SK-N-SH (cell line): ENCODE results near the gene MTFP1. TPM values are rescaled to one million over a fixed set of nuclear protein-coding genes. Genes with fewer than 3 reads are reported as not detected.

Experiments used
- CTCF ChIA-PET: fragments of 300-600, 350-600 bp; formaldehyde crosslinking; extraction: SDS; loops from one replicate; lab custom pipeline; 2021; lab: Yijun Ruan, JAX
- POLR2A ChIA-PET: fragments of 350-600 bp; sonication (Branson Sonifier 250); formaldehyde crosslinking; extraction: SDS; loops from one replicate; lab custom pipeline; 2020; ENCODE audit warnings: antibody characterized with exemption, inconsistent platforms; lab: Yijun Ruan, JAX
- DNase-seq: peaks from one replicate; pipeline ENCODE4 v3.0.0; 2012
- H2AFZ ChIP-seq: fragments of 200-600 bp; sonication (generic); 2 replicates; pipeline ENCODE4 v1.8.1; 2016; ENCODE audit warnings: antibody characterized with exemption, mild to moderate bottlenecking, low read depth
- H3F3A ChIP-seq: fragments of 200-600 bp; sonication (generic); replicated peaks from 2 replicates; pipeline ENCODE3; 2016; ENCODE audit warnings: antibody characterized with exemption, mild to moderate bottlenecking; ENCODE audit not compliant: insufficient read depth
- H3K27ac ChIP-seq, 2 experiments: fragments of 200-500 bp in 1 of 2; fragments of 200-600 bp in 1 of 2; sonication (Bioruptor generic) in 1 of 2; sonication (generic), shearing (Covaris generic) in 1 of 2; 2 replicates each; pipeline versions ENCODE4 v1.5.1 to v1.6.1; 2014 to 2016; ENCODE audit warnings: low read depth in 2 of 2, inconsistent platforms in 1 of 2, low read length in 1 of 2, mild to moderate bottlenecking in 1 of 2, mixed read lengths in 1 of 2
- H3K27me3 ChIP-seq: fragments of 200-600 bp; sonication (generic), shearing (Covaris generic); 2 replicates; pipeline ENCODE4 v1.6.1; 2016; ENCODE audit warnings: mixed run types; ENCODE audit not compliant: insufficient read depth
- H3K36me3 ChIP-seq, 2 experiments: fragments of 200-500 bp in 1 of 2; fragments of 200-600 bp in 1 of 2; sonication (Bioruptor generic) in 1 of 2; sonication (generic) in 1 of 2; replicated peaks in 1 of 2; 2 replicates each; pipeline versions ENCODE3 to v1.5.1; 2014 to 2016; ENCODE audit warnings: low read length in 1 of 2, mild to moderate bottlenecking in 1 of 2; ENCODE audit not compliant: insufficient read depth in 2 of 2, control insufficient read depth in 1 of 2
- H3K4me1 ChIP-seq, 2 experiments: fragments of 200-500 bp in 1 of 2; fragments of 200-600 bp in 1 of 2; sonication (Bioruptor generic) in 1 of 2; sonication (generic), shearing (Covaris generic) in 1 of 2; 2 replicates each; pipeline versions ENCODE4 v1.5.1 to v1.6.1; 2014 to 2016; ENCODE audit warnings: low read depth in 1 of 2, low read length in 1 of 2, mixed run types in 1 of 2; ENCODE audit not compliant: insufficient read depth in 2 of 2, control insufficient read depth in 1 of 2
- H3K4me2 ChIP-seq: fragments of 200-600 bp; sonication (generic), shearing (Covaris generic); 2 replicates; pipeline ENCODE4 v1.6.1; 2017; ENCODE audit warnings: mixed run types
- H3K4me3 ChIP-seq, 2 experiments: fragments of 200-500 bp in 1 of 2; fragments of 200-600 bp in 1 of 2; sonication (Bioruptor generic) in 1 of 2; sonication (generic), shearing (Covaris generic) in 1 of 2; 2 replicates each; pipeline versions ENCODE4 v1.5.1 to v1.8.1; 2014 to 2016; ENCODE audit warnings: low read depth in 2 of 2, inconsistent platforms in 1 of 2, low read length in 1 of 2, mild to moderate bottlenecking in 1 of 2, mixed read lengths in 1 of 2, moderate library complexity in 1 of 2
- H3K79me2 ChIP-seq: fragments of 200-600 bp; sonication (generic); 2 replicates; pipeline ENCODE4 v1.8.1; 2017; ENCODE audit warnings: mild to moderate bottlenecking; ENCODE audit not compliant: insufficient read depth
- H3K9ac ChIP-seq: fragments of 200-600 bp; sonication (generic); 2 replicates; pipeline ENCODE4 v1.6.1; 2017; ENCODE audit warnings: mixed run types
- H3K9me2 ChIP-seq: fragments of 200-600 bp; sonication (generic); 2 replicates; pipeline ENCODE4 v1.6.1; 2017; ENCODE audit warnings: mixed run types
- H3K9me3 ChIP-seq: fragments of 200-600 bp; sonication (generic); 2 replicates; pipeline ENCODE4 v1.6.1; 2017; ENCODE audit warnings: mixed run types, mild to moderate bottlenecking, moderate library complexity
- H4K20me1 ChIP-seq: fragments of 200-600 bp; sonication (generic); 2 replicates; pipeline ENCODE4 v1.6.1; 2017; ENCODE audit warnings: mild to moderate bottlenecking, mixed run types; ENCODE audit not compliant: insufficient read depth
- ELF1 ChIP-seq: IDR thresholded peaks from 2 replicates; pipeline ENCODE4 v1.4.0; 2012
- EP300 ChIP-seq, 2 experiments: IDR thresholded peaks; 2 replicates each; pipeline versions ENCODE4 v1.4.0 to v1.6.1; 2012; ENCODE audit warnings: borderline replicate concordance in 1 of 2, low read depth in 1 of 2, low read length in 1 of 2
- EZH2phosphoT487 ChIP-seq: fragments of 200-600 bp; sonication (generic); IDR thresholded peaks from 2 replicates; pipeline ENCODE4 v1.6.1; 2017; ENCODE audit warnings: low read depth, mixed run types, mild to moderate bottlenecking, antibody characterized with exemption, moderate library complexity, borderline replicate concordance
- GABPA ChIP-seq: IDR thresholded peaks from 2 replicates; pipeline ENCODE4 v1.4.0; 2012; ENCODE audit warnings: low read depth, mild to moderate bottlenecking
- MEF2A ChIP-seq: IDR thresholded peaks from 2 replicates; pipeline ENCODE4 v1.4.0; 2012; ENCODE audit warnings: low read depth, borderline replicate concordance
- NRF1 ChIP-seq: IDR thresholded peaks from 2 replicates; pipeline ENCODE4 v1.6.1; 2012; ENCODE audit warnings: low read depth, mild to moderate bottlenecking, low read length
- POLR2AphosphoS5 ChIP-seq: IDR thresholded peaks from 2 replicates; pipeline ENCODE4 v1.6.1; 2012; ENCODE audit warnings: low read depth, low read length
- RFX5 ChIP-seq: IDR thresholded peaks from 2 replicates; pipeline ENCODE4 v1.6.1; 2012; ENCODE audit warnings: mild to moderate bottlenecking, improper control_type of control experiment, low read length
- RXRA ChIP-seq: IDR thresholded peaks from 2 replicates; pipeline ENCODE4 v1.4.0; 2012; ENCODE audit warnings: low read depth, mild to moderate bottlenecking, borderline replicate concordance
- SIN3A ChIP-seq: IDR thresholded peaks from 2 replicates; pipeline ENCODE4 v1.6.1; 2012; ENCODE audit warnings: low read depth, mild to moderate bottlenecking, low read length, moderate library complexity, borderline replicate concordance
- YY1 ChIP-seq: IDR thresholded peaks from 2 replicates; pipeline ENCODE4 v1.4.0; 2012; ENCODE audit warnings: low read depth, mild to moderate bottlenecking
- WGBS: methylation state at CpG from one replicate; pipeline ENCODE4 v1.1.6; 2017; ENCODE audit warnings: low lambda C conversion rate; 5-methylcytosine and 5-hydroxymethylcytosine counted together
- polyA plus RNA-seq, 3 experiments: library from polyadenylated mRNA; depleted of rRNA; stranded (reverse); fragments of >200 nt; gene quantifications; 2 replicates each; pipeline ENCODE4 v1.2.3, GENCODE V29; 2012
- TF ChIP-seq, protein P1 (sequence below): IDR thresholded peaks from 2 replicates; pipeline ENCODE4 v1.4.0; 2012; ENCODE audit warnings: low read depth, borderline replicate concordance
- TF ChIP-seq, protein P2 (sequence below): fragments of 150-350 bp; IDR thresholded peaks from 2 replicates; pipeline ENCODE4 v1.6.1; 2017; ENCODE audit warnings: antibody characterized with exemption, low read length, low read depth, borderline replicate concordance
- TF ChIP-seq, protein P3 (sequence below): IDR thresholded peaks from 2 replicates; pipeline ENCODE4 v1.4.0; 2012; ENCODE audit warnings: low read depth, borderline replicate concordance
- TF ChIP-seq, protein P4 (sequence below): IDR thresholded peaks from 2 replicates; pipeline ENCODE4 v1.4.0; 2012; ENCODE audit warnings: low read depth
- TF ChIP-seq, protein P5 (sequence below): IDR thresholded peaks from 2 replicates; pipeline ENCODE4; 2012

MTFP1 gene
- polyA plus RNA-seq, 1 of the 3 experiments (the other 2 are of a cell fraction) = 18.9 TPM

DNA sequence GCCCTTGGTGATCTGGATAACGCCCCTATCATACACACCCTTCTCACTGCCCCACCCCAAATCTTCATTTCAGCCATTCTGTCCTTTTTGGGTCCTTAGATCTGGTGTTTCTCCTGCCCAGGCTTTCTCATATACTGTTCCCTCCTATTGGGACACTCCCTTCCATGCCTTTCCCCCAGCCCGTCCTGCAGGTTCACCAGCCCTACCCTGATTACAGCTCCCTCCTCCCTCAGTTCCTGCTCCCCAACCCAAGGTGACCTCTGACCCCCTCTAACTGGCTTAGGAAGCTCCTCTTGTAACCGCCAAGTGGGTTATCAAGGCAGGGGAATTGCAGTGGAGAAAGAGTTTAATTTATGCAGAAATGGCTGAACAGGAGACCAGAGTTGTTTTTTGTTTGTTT is 13.0 kb downstream of the MTFP1 start:
- Histone ChIP-seq H3K9me2 (no peaks in the 10 kb centered on the region), H2AFZ (no peak overlapping the region), H3K27ac (no peak overlapping the region), H3K4me2 (no peak overlapping the region), H3K4me3 (no peak overlapping the region), H3K4me1 (no peaks in the 10 kb centered on the region; a peak in 2 of 4 replicates), H4K20me1 (no peaks in the 10 kb centered on the region), H3F3A (no peaks in the 10 kb centered on the region), H3K9ac (no peak overlapping the region), H3K79me2 (no peaks in the 10 kb centered on the region), H3K36me3 (no peaks in the 10 kb centered on the region), H3K9me3 (no peaks in the 10 kb centered on the region), H3K27me3 (no peaks in the 10 kb centered on the region)
- no peak for DNase-seq
- TF ChIP-seq SIN3A (no peak), RXRA (no peak), YY1 (no peak), EP300 (IDR thresholded peaks at IDR 0.05; ENCODE audit: borderline replicate concordance in 1 of 2, low read depth in 1 of 2, low read length in 1 of 2) (no peak), MEF2A (no peak), ELF1 (no peak)
- TF ChIP-seq, protein P1, sequence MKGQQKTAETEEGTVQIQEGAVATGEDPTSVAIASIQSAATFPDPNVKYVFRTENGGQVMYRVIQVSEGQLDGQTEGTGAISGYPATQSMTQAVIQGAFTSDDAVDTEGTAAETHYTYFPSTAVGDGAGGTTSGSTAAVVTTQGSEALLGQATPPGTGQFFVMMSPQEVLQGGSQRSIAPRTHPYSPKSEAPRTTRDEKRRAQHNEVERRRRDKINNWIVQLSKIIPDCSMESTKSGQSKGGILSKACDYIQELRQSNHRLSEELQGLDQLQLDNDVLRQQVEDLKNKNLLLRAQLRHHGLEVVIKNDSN = no peak
- TF ChIP-seq, protein P2, sequence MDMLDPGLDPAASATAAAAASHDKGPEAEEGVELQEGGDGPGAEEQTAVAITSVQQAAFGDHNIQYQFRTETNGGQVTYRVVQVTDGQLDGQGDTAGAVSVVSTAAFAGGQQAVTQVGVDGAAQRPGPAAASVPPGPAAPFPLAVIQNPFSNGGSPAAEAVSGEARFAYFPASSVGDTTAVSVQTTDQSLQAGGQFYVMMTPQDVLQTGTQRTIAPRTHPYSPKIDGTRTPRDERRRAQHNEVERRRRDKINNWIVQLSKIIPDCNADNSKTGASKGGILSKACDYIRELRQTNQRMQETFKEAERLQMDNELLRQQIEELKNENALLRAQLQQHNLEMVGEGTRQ = no peak
- TF ChIP-seq, protein P3, sequence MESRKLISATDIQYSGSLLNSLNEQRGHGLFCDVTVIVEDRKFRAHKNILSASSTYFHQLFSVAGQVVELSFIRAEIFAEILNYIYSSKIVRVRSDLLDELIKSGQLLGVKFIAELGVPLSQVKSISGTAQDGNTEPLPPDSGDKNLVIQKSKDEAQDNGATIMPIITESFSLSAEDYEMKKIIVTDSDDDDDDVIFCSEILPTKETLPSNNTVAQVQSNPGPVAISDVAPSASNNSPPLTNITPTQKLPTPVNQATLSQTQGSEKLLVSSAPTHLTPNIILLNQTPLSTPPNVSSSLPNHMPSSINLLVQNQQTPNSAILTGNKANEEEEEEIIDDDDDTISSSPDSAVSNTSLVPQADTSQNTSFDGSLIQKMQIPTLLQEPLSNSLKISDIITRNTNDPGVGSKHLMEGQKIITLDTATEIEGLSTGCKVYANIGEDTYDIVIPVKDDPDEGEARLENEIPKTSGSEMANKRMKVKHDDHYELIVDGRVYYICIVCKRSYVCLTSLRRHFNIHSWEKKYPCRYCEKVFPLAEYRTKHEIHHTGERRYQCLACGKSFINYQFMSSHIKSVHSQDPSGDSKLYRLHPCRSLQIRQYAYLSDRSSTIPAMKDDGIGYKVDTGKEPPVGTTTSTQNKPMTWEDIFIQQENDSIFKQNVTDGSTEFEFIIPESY = no peak
- TF ChIP-seq, protein P4, sequence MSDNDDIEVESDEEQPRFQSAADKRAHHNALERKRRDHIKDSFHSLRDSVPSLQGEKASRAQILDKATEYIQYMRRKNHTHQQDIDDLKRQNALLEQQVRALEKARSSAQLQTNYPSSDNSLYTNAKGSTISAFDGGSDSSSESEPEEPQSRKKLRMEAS = no peak
- POLR2A ChIA-PET = no interaction called here
- 50% methylated on average over 3 of the region's 3 CpGs for WGBS
- CTCF ChIA-PET = interaction anchor here (0.9 to 1.9 kb wide), 4 partner anchors 47 to 195 kb away, joined by 3 to 5 read pairs (median 3); no protein-coding TSS in a partner anchor

DNA sequence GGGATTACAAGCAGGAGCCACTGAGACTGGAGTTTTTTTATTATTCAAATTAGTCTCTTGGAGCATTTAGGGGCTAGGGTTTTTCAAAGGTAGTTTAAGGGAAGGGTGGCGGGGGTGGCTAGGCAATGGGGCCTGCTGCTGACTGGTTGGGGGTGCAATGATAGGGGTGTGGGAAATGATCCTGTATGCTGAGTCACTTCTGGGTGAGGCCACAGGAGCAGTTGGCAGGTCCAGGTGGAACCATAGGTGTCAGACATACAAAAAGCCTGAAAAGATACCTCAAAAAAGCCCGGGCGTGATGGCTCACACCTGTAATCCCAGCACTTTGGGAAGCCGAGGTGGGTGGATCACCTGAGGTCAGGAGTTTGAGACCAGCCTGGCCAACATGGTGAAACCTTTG is 13.7 kb downstream of the MTFP1 start:
- Histone ChIP-seq H3K36me3 (no peaks in the 10 kb centered on the region), H3K79me2 (no peaks in the 10 kb centered on the region), H4K20me1 (no peaks in the 10 kb centered on the region), H3K9me3 (no peaks in the 10 kb centered on the region), H3K4me2 (no peak overlapping the region), H3K27me3 (no peaks in the 10 kb centered on the region)
- ChIA-PET POLR2A (no interaction called here), CTCF (interaction anchor here (0.9 to 1.9 kb wide), 3 partner anchors 47 to 151 kb away, joined by 3 to 5 read pairs (median 3); no protein-coding TSS in a partner anchor)
- TF ChIP-seq, protein P4 = no peak
- TF ChIP-seq, protein P5, sequence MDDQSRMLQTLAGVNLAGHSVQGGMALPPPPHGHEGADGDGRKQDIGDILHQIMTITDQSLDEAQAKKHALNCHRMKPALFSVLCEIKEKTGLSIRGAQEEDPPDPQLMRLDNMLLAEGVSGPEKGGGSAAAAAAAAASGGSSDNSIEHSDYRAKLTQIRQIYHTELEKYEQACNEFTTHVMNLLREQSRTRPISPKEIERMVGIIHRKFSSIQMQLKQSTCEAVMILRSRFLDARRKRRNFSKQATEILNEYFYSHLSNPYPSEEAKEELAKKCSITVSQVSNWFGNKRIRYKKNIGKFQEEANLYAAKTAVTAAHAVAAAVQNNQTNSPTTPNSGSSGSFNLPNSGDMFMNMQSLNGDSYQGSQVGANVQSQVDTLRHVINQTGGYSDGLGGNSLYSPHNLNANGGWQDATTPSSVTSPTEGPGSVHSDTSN = no peak
- TF ChIP-seq NRF1 = no peak
- no peak for TF ChIP-seq POLR2AphosphoS5
- no peak for TF ChIP-seq GABPA
- no peak for TF ChIP-seq RFX5
- TF ChIP-seq, protein P3 = no peak
- TF ChIP-seq EZH2phosphoT487 = no peak
- TF ChIP-seq SIN3A = no peak
- TF ChIP-seq, all 33 proteins: peak for 0
- Histone ChIP-seq H3K4me1 (no peaks in the 10 kb centered on the region; a peak in 2 of 4 replicates), H3F3A (no peaks in the 10 kb centered on the region), H3K4me3 (no peak overlapping the region), H3K9ac (no peak overlapping the region), H3K27ac (no peak overlapping the region), H3K9me2 (no peaks in the 10 kb centered on the region), H2AFZ (no peak overlapping the region)
- 94% methylated on average over 4 of the region's 4 CpGs for WGBS
- DNase-seq = no peak
